HG02588 (cell line): Measurements from ENCODE around the gene C1GALT1C1L.
"Not testable (repeated sequence)": the region's sequence is repeated elsewhere in the genome, so short reads cannot be mapped to it uniquely, and the experiment has no call there.

Experiments used
- ATAC-seq: cut with Tn5 transposase; IDR thresholded peaks from one replicate; pipeline ENCODE4 v1.9.1; 2021; ENCODE audit warnings: mild to moderate bottlenecking, moderate library complexity; ENCODE audit not compliant: unreplicated experiment

The C1GALT1C1L gene

DNA sequence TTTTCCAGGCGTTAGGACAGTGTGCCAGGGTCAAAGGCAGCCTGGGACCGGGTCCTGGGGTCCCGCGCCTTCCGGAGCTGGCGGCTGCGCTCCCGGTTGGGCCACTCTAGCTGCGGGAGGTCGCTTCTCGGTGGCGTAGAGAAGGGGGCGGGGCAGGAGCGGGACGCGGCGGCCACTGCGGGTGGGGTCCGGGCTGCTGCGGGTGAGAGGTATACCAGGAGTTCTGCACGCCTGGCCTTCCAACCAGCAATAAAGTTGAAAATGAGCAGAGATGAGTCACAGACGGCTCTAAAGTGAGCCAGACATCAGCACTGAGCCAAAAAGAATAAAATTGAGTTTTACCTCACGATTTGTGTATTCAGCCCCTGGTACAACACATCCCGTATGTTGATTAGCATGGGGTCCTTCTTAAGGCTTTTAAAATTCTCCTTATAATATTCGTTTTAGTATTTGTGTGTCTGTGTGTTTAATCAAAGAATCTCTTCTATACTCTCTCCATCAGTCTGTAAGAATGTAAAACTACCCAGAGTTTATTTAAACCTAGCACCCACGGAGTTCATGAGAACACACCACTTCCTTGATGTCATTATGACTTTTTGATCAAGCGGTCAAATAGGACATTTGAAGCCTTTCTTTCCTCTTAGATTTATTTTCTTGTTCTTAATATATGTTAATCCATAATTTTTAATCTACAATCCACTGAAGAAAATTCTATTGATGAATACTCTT, at the start of gene C1GALT1C1L:
TSS of gene C1GALT1C1L (minus strand) at position 108 of the 729 bp plus-strand sequence. CDS start at position 1, 107 bp downstream.
- no peak for ATAC-seq

GRCh38 chr2:43725711-43726246, 49.5 kb upstream of the C1GALT1C1L start:
- no peak for ATAC-seq

DNA sequence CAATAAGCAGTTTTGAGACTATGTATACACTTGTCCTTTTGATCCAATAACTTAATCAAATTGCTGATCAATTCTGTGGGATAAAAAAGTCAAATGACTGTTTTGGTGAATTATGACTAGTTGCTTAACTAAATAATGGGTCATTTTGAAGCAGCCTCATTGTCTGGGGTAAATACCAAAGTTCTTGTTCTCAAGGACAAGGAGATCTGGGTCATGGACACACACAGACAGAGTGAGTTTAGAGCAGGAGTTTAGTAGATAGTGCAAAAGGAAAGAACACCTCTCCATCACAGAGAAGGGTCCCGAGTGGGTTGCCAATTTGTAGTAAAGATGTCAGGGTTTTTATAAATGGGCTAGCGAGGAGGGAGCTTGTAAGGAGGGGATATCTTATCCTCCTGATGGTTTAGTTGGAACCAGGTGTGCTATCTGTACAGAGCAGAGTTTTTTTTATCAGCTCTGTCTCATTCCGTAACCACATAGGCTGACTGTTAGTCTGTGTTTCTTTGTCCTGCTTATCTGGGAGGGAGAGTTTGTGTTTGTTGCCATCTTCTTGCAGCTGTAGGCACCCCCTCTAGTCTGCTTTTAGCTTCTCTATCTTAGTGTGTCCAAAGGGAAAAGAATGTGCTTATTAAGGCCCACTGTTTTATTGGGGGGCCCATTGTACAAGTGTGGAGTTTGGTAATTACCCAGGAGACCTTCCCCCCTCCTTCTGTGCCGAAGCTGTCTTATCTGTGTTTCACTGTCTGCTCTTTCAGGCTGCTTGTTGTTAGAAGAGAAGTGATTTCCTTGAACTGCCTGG, 48.7 kb upstream of the C1GALT1C1L start:
- no peak for ATAC-seq

DNA sequence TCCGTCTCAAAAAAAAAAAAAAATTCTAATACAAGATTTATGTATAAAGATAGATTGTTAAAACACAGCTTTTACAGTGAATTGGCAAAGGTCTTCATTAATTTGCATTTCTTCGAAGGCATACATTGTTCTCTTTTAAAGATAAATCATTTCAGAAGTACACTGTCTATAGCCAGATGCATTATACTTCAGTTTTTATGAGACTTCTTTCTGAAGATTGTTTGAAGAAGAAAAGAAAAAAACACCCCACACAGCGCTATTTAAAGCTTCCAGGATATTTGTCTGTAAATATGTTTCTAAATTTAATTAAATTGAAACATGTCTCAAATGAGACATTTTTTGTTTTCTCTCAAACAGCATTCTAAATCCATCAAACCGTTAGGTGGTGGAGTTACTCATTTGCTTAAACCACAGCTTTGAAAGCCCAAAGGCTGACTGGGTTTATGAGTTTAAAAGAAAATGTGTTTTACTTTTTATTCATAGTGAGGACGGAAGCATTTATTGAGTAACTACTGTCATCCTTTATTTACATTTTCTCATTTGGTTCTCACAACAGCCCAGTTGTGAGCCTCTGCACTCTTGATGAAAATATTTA, 42.4 kb upstream of the C1GALT1C1L start:
- peak; percentile 69 for ATAC-seq

- ATAC-seq = no peak
These were observed 41.1 kb upstream of the C1GALT1C1L start for GRCh38 chr2:43717322-43717721.

DNA sequence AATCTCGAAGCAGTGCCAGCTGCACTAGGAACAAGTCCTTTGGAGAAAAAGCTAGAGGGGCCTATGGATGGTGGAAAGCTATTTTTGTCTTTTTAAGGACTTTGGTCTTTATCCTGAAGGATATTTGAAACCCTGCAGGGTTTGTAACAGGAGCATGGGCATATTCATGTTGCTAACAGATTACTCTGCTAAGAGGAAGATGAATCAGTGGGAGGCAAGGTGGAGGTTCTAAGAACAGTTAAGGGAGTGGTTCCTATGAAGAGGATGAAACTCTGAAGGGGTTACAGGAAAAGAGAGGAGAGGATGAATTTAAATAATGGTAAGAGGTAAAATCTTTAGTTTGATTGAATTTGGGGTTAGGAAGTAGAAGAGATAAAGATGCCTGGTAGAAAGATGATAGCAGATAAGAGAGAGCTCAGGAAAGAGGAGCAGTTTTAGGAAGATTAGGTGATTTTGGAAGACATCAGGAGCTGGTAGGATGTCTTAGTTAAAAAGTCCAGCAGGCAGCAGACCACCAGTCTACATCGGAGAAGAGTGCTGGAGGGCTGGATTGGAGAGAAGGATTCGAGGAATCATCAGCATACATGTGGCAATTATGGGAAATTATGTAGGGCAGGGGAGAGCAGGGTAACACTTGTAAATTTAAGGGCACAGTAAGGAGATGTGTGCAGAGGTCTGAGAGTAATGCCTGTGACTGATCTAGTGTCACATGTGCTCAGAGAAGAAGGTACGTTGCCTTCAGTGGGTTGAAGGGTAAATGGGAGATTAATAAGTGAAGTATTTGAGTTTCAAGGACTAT, 39.3 kb upstream of the C1GALT1C1L start:
- ATAC-seq = no peak

DNA sequence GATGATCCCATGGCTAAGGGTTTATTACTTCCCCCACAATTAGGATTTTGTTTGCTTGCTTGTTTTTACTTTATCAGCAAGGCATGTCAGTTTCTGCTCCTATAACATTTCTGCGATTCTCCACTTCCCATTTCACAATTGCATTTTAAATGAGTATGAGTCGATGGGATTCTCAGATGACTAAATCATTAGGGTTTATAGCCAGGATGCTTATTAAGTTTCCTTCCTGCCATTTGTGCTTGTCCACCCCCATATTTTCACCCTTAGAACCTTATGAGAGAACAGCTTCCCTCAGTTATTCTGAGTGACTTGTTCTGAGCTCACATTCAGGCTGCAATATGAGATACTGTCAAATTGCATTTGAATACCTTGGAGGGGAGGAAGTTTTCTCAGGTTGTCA, 37.9 kb upstream of the C1GALT1C1L start:
- no peak for ATAC-seq

- ATAC-seq = no peak
These were observed 34.6 kb upstream of the C1GALT1C1L start for GRCh38 chr2:43710866-43711265.

DNA sequence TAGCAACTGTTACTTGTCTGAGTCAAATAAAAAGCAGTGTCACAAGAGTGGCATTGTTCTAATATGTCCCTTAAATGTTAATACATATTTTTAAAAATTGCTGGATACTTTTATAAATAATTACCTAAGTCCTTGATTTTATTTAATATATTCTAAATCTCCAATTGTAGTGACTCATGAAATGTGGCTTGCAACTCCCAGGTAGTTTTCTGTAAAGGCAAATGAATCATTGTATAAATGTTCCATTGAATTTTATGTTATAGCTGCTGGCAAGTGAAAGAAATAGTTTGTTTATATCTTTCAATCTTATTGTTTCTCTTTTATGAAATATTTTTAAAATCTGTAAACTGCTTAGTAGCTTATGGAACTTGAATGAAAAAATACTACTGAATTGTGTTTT, 32.7 kb upstream of the C1GALT1C1L start:
- no peak for ATAC-seq

DNA sequence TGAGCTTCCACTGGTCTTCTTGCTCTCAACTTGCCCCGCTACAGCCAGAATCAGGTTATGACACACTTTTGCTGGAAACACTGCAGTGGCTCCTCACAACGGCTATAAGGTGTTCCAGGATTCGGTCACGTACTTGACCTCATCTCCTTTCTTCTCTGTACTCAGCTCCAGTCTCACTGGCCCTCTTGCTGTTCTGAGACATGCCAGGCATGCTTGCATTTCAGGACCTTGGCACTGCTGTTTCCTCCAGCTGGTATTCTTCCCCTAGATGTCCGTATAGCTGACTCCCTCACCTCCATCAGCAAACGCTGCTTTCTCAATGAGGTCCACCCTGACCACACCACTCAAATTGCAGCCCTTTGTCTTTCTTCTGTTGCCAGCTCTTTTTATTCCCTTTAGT, 31.9 kb upstream of the C1GALT1C1L start:
- ATAC-seq = no peak

DNA sequence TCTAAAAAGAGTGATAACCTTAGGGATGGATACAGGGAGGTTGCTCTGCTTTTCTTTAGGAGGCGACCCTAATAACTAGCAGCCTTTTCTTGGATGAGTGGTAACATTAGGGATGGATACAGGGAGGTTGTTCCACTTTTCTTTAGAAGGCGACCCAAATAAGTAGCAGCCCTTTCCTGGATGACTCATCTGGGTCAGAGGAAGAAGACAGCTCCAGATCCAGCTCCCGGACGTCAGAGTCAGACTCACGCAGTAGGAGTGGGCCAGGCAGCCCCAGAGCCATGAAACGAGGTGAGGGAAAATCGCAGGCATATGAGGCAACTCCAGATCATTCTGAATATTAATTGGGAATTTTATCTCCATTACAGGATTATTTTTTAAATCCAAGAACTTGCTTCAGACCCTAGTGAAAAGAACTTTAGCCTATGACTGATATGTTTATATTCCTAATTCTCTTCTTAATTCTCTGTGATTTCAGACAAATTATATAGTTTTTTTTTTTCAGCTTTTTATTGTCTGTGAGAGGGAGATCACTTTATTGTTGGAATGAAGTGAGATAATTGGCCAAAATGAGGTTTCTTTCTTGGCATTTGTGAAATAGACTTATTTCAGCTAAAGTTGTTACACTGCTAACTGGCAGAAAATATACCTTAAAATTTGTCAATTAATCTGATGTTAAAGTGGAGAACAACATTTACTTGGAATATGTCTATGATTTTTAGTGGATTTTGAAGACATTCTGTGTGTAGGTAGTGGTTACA, 31.2 kb upstream of the C1GALT1C1L start:
- no peak for ATAC-seq

- ATAC-seq = no peak
These were observed 24.9 kb upstream of the C1GALT1C1L start for GRCh38 chr2:43701111-43701510.

- ATAC-seq = no peak
These were observed 23.5 kb upstream of the C1GALT1C1L start for GRCh38 chr2:43699761-43700160.

DNA sequence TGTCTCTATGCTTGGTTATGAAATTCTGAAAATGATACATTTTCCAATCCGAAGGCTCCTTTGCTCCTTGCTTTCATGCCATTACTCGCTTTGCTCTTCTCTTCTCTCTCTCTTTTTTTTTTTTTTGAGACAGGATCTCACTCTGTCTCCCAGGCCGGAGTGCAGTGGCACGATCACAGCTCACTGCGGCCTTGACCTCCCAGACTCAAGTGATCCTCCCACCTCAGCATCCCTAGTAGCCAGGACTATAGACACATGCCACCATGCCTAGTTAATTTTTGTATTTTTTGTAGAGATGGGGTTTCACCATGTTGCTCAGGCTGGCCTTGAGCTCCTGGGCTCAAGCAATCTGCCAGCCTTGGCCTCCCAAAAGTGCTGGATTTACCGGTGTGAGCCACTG, 21.9 kb upstream of the C1GALT1C1L start:
- not testable (repeated sequence) for ATAC-seq

- no peak for ATAC-seq
These were observed 16.3 kb upstream of the C1GALT1C1L start for GRCh38 chr2:43692428-43692994.

- no peak for ATAC-seq
These were observed 13.8 kb upstream of the C1GALT1C1L start for GRCh38 chr2:43689999-43690398.

- ATAC-seq = no peak
These were observed 9.1 kb upstream of the C1GALT1C1L start for GRCh38 chr2:43685357-43685756.

DNA sequence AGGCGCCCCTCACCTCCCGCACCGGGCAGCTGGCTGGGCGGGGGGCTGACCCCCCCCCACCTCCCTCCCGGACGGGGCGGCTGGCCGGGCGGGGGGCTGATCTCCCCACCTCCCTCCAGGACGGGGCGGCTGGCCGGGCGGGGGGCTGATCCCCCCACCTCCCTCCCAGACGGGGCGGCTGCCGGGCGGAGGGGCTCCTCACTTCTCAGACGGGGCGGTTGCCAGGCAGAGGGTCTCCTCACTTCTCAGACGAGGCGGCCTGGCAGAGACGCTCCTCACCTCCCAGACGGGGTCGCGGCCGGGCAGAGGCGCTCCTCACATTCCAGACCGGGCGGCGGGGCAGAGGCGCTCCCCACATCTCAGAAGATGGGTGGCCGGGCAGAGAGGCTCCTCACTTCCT, 1.6 kb upstream of the C1GALT1C1L start:
- ATAC-seq = not testable (repeated sequence)

DNA sequence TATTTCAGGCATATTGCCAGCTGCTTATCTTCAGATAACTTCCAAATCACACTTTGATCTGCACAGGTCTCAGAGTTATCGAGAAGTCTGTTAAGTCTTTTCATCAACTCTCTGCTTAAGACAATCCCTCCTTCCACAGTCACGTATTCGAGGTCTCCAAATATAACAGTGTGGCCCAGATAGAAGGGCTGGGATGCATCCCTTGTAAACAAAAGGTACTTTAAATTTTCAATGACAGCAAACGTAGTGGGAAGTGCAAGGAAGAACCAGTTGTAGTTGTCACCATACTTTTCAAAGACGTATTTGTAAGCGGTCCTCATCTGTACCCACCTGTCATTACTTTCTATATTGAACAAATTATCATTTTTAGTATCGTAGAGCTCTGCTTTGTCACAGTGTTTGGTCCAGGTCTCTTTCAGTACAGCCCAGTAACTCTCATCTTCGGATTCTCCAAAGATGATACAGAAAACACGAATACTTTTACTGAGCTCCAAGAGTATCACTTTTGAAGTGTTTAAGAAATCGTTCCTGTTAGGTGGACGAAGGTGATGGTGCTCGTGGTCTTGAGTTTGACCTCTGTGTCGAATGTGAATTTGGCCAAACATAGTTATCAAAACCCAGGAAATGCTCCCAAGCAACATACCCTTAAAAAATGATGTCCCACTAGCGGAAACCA, 445 bp downstream of the C1GALT1C1L start:
- ATAC-seq = no peak
